Measurements from ENCODE around the gene PRRC2C. TPM values are rescaled to one million over a fixed set of nuclear protein-coding genes. Genes with fewer than 3 reads are reported as not detected.
"Not testable (repeated sequence)": the region's sequence is repeated elsewhere in the genome, so short reads cannot be mapped to it uniquely, and the experiment has no call there.

The PRRC2C gene
- total and polyA plus RNA-seq, 12 donors = 44.4 to 103 (median 62.9) TPM

DNA sequence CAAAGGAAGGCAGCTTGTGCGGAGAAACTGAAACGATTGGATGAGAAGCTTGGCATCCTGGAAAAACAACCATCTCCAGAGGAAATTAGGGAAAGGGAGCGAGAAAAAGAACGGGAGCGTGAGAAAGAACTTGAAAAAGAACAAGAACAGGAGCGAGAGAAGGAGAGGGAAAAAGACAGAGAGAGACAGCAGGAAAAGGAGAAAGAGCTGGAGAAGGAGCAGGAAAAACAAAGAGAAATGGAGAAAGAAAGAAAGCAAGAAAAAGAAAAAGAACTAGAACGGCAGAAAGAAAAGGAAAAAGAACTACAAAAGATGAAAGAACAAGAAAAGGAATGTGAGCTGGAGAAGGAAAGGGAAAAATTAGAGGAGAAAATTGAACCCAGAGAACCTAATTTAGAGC is 47.2 kb downstream of the PRRC2C start:
- intact Hi-C loops (cut with DNase I) = no loop called here
- H3K4me1 ChIP-seq (replicated peaks in 1 of 2) = peaks cover 4 to 8% of the 10 kb centered on the region in 2 donors
- H3K4me3 ChIP-seq = no peak overlapping the region
- no peak overlapping the region for H3K27ac ChIP-seq
- H3K9me3 ChIP-seq (replicated peaks in 1 of 3) = no peaks in the 10 kb centered on the region
- WGBS, 4 donors = 95 to 98% (median 96%) methylated on average over 7 of the region's 7 CpGs
- H3K27me3 ChIP-seq = no peaks in the 10 kb centered on the region
- peaks cover 0 to 78% of the 10 kb centered on the region in 2 donors for H3K36me3 ChIP-seq (replicated peaks in 1 of 2)
- DNase-seq = no peak
- TF ChIP-seq POLR2A (IDR thresholded peaks at IDR 0.05) = no peak
- TF ChIP-seq, protein P1, sequence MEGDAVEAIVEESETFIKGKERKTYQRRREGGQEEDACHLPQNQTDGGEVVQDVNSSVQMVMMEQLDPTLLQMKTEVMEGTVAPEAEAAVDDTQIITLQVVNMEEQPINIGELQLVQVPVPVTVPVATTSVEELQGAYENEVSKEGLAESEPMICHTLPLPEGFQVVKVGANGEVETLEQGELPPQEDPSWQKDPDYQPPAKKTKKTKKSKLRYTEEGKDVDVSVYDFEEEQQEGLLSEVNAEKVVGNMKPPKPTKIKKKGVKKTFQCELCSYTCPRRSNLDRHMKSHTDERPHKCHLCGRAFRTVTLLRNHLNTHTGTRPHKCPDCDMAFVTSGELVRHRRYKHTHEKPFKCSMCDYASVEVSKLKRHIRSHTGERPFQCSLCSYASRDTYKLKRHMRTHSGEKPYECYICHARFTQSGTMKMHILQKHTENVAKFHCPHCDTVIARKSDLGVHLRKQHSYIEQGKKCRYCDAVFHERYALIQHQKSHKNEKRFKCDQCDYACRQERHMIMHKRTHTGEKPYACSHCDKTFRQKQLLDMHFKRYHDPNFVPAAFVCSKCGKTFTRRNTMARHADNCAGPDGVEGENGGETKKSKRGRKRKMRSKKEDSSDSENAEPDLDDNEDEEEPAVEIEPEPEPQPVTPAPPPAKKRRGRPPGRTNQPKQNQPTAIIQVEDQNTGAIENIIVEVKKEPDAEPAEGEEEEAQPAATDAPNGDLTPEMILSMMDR (IDR thresholded peaks at IDR 0.05) = no peak

DNA sequence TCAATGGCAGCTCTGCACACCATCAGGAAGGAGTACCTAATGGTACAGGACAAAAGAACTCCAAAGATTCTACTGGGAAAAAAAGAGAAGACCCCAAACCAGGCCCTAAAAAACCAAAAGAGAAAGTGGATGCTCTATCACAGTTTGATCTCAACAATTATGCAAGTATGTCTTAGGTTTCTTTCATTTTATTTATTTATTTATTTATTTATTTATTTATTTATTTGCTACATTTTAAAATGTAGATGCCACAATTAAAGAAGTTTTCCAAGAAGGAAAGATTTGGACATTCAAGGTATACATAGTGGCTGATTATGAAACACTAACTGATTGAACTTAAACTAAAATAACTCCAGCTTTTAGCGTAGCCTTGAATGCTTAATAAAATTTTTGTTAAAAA is 60.2 kb downstream of the PRRC2C start:
- H3K4me1 ChIP-seq (replicated peaks in 1 of 2) = peaks cover 0 to 4% of the 10 kb centered on the region in 2 donors
- no peak for TF ChIP-seq POLR2A (IDR thresholded peaks at IDR 0.05)
- H3K27ac ChIP-seq = no peak overlapping the region
- no peak for DNase-seq
- no peaks in the 10 kb centered on the region for H3K27me3 ChIP-seq
- H3K9me3 ChIP-seq (replicated peaks in 1 of 3) = no peaks in the 10 kb centered on the region
- no peak overlapping the region for H3K4me3 ChIP-seq
- WGBS, 4 donors = 89 to 94% (median 90%) methylated on average over 1 of the region's 1 CpG
- H3K36me3 ChIP-seq (replicated peaks in 1 of 2) = peaks cover 0 to 64% of the 10 kb centered on the region in 2 donors
- intact Hi-C loops (cut with DNase I) = no loop called here

DNA sequence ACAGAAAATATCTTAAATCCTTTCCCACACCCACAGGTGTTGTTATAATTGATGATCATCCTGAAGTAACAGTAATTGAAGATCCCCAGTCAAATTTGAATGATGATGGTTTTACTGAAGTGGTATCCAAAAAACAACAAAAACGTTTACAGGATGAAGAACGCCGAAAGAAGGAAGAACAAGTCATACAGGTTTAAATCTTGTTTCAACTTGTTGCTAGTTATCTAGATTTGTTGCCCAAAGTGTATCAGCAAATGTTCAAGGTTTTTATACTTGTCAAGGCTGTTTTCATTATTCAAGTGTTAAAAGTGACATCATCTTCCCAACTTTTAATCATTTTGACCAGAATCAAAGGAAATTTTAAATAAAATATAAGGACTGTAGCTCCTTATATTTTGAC is 64.7 kb downstream of the PRRC2C start:
- H3K27ac ChIP-seq = no peak overlapping the region
- TF ChIP-seq POLR2A (IDR thresholded peaks at IDR 0.05) = no peak
- TF ChIP-seq, protein P1 (IDR thresholded peaks at IDR 0.05) = no peak
- peaks cover 0 to 4% of the 10 kb centered on the region in 2 donors for H3K4me1 ChIP-seq (replicated peaks in 1 of 2)
- intact Hi-C loops (cut with DNase I) = no loop called here
- peaks cover 0 to 34% of the 10 kb centered on the region in 2 donors for H3K36me3 ChIP-seq (replicated peaks in 1 of 2)
- no peaks in the 10 kb centered on the region for H3K9me3 ChIP-seq (replicated peaks in 1 of 3)
- WGBS, 4 donors = 43 to 64% (median 58%) methylated on average over 3 of the region's 3 CpGs
- H3K27me3 ChIP-seq = no peaks in the 10 kb centered on the region
- no peak for DNase-seq
- no peak overlapping the region for H3K4me3 ChIP-seq

- H3K9me3 ChIP-seq (replicated peaks in 1 of 3); H3K27ac ChIP-seq; H3K4me3 ChIP-seq; H3K27me3 ChIP-seq; H3K4me1 ChIP-seq (replicated peaks in 1 of 2); intact Hi-C loops (cut with DNase I); DNase-seq: not testable (repeated sequence)
- WGBS, 4 donors = 96 to 98% (median 97%) methylated on average over 3 to 4 of the region's 4 CpGs
- peaks cover 0 to 38% of the 10 kb centered on the region in 2 donors for H3K36me3 ChIP-seq (replicated peaks in 1 of 2)
These were observed 65.3 kb downstream of the PRRC2C start for GRCh38 chr1:171550598-171551100.

DNA sequence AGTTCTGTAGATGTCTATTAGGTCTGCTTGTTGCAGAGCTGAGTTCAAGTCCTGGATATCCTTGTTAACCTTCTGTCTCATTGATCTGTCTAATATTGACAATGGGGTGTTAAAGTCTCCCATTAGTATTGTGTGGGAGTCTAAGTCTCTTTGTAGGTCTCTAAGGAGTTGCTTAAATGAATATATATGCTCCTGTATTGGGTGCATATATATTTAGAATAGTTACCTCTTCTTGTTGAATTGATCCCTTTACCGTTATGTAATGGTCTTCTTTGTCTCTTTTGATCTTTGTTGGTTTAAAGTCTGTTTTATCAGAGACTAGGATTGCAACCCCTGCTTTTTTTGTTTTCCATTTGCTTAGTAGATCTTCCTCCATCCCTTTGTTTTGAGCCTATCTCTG is 68.6 kb downstream of the PRRC2C start:
- H3K27me3 ChIP-seq; intact Hi-C loops (cut with DNase I); H3K27ac ChIP-seq; H3K9me3 ChIP-seq (replicated peaks in 1 of 3); H3K4me1 ChIP-seq (replicated peaks in 1 of 2); H3K4me3 ChIP-seq; DNase-seq: not testable (repeated sequence)
- 94 to 100% (median 99%) methylated on average over 1 of the region's 1 CpG for WGBS, 4 donors
- H3K36me3 ChIP-seq (replicated peaks in 1 of 2) = peaks cover 0 to 52% of the 10 kb centered on the region in 2 donors

- Histone ChIP-seq H3K36me3 (replicated peaks in 1 of 2) (peaks cover 0 to 71% of the 10 kb centered on the region in 2 donors), H3K4me3 (no peak overlapping the region), H3K4me1 (replicated peaks in 1 of 2) (no peaks in the 10 kb centered on the region), H3K27me3 (no peaks in the 10 kb centered on the region), H3K27ac (no peak overlapping the region), H3K9me3 (replicated peaks in 1 of 3) (no peaks in the 10 kb centered on the region)
- WGBS, 4 donors = 94 to 100% (median 98%) methylated on average over 1 of the region's 1 CpG
- intact Hi-C loops (cut with DNase I) = no loop called here
- DNase-seq = no peak
- TF ChIP-seq POLR2A (IDR thresholded peaks at IDR 0.05) = no peak
- TF ChIP-seq, protein P1 (IDR thresholded peaks at IDR 0.05) = no peak
These were observed 78.3 kb downstream of the PRRC2C start for GRCh38 chr1:171563675-171564074.

All from adrenal gland (tissue), 12 donors.